ENCODE results near the gene SOX11.

SOX11 gene

GRCh38 chr2:5725072-5725471, 32.9 kb downstream of the SOX11 start:
- DNase-seq, result no peak

GRCh38 chr2:5725794-5726463, 33.7 kb downstream of the SOX11 start:
- no peak for DNase-seq

- DNase-seq, result no peak
Measured at GRCh38 chr2:5727235-5727634, 35.1 kb downstream of the SOX11 start.

GRCh38 chr2:5729416-5729815, 37.2 kb downstream of the SOX11 start:
- DNase-seq, result no peak

- DNase-seq, result no peak
Measured at GRCh38 chr2:5730386-5730785, 38.2 kb downstream of the SOX11 start.

- DNase-seq, result no peak
Measured at GRCh38 chr2:5734859-5735520, 42.8 kb downstream of the SOX11 start.

GRCh38 chr2:5735521-5735861, 43.3 kb downstream of the SOX11 start:
- no peak for DNase-seq

- no peak for DNase-seq
Measured at GRCh38 chr2:5736050-5736449, 43.9 kb downstream of the SOX11 start.

- no peak for DNase-seq
Measured at GRCh38 chr2:5736886-5737285, 44.7 kb downstream of the SOX11 start.

- no peak for DNase-seq
Measured at GRCh38 chr2:5740053-5740452, 47.9 kb downstream of the SOX11 start.

- no peak for DNase-seq
Measured at GRCh38 chr2:5740817-5741216, 48.6 kb downstream of the SOX11 start.

- DNase-seq, result no peak
Measured at GRCh38 chr2:5741242-5741641, 49.1 kb downstream of the SOX11 start.

- no peak for DNase-seq
Measured at GRCh38 chr2:5742126-5742525, 49.9 kb downstream of the SOX11 start.

GRCh38 chr2:5748391-5748790, 56.2 kb downstream of the SOX11 start:
- no peak for DNase-seq

GRCh38 chr2:5748946-5749345, 56.8 kb downstream of the SOX11 start:
- no peak for DNase-seq

- DNase-seq, result no peak
Measured at GRCh38 chr2:5749347-5749746, 57.2 kb downstream of the SOX11 start.
